CD14-positive monocyte (primary cell): Measurements from ENCODE around the gene ST7L. TPM values are rescaled to one million over a fixed set of nuclear protein-coding genes. Genes with fewer than 3 reads are reported as not detected.

Experiments used
- DNase-seq, 3 donors: peaks; one replicate each; pipeline ENCODE4 v3.0.0-alpha.2; 2011 to 2022
- H2AFZ ChIP-seq: 2 replicates; pipeline ENCODE4 v1.6.0; 2012; ENCODE audit warnings: mild to moderate bottlenecking, low read depth, low read length, inconsistent platforms; ENCODE audit not compliant: insufficient read depth, poor library complexity, severe bottlenecking
- H3K27ac ChIP-seq, 2 donors: 1 replicate in 1 of 2; 2 replicates in 1 of 2; pipeline ENCODE4 v1.5.1; 2012 to 2013; ENCODE audit warnings: low read length in 2 of 2, control low read depth in 1 of 2, inconsistent platforms in 1 of 2, low read depth in 1 of 2, mild to moderate bottlenecking in 1 of 2
- H3K27me3 ChIP-seq, 2 donors: one replicate each; pipeline versions ENCODE4 v1.6.0 to v1.6.1; 2011 to 2013; ENCODE audit warnings: low read length in 2 of 2; ENCODE audit not compliant: control insufficient read depth in 2 of 2, insufficient read depth in 2 of 2
- H3K36me3 ChIP-seq, 2 donors: replicated peaks in 1 of 2; 1 replicate in 1 of 2; 2 replicates in 1 of 2; pipeline versions ENCODE4 v1.5.1 to v1.6.1; 2012 to 2013; ENCODE audit warnings: low read length in 2 of 2, control low read depth in 1 of 2, inconsistent platforms in 1 of 2, mild to moderate bottlenecking in 1 of 2; ENCODE audit not compliant: insufficient read depth in 2 of 2, control insufficient read depth in 1 of 2
- H3K4me1 ChIP-seq, 2 donors: 1 replicate in 1 of 2; 2 replicates in 1 of 2; pipeline versions ENCODE4 v1.5.1 to v1.6.1; 2012 to 2013; ENCODE audit warnings: low read length in 2 of 2, control low read depth in 1 of 2, inconsistent platforms in 1 of 2, mild to moderate bottlenecking in 1 of 2, moderate library complexity in 1 of 2; ENCODE audit not compliant: insufficient read depth in 2 of 2, control insufficient read depth in 1 of 2
- H3K4me2 ChIP-seq: replicated peaks from 2 replicates; pipeline ENCODE3; 2012; ENCODE audit warnings: low read length, moderate library complexity, mild to moderate bottlenecking; ENCODE audit not compliant: poor library complexity, severe bottlenecking; ENCODE audit errors: extremely low read depth
- H3K4me3 ChIP-seq, 3 experiments: fragments of 200-600 bp in 1 of 3; sonication (generic) in 1 of 3; replicated peaks in 1 of 3; 1 replicate in 2 of 3; 2 replicates in 1 of 3; pipeline ENCODE4 v1.5.1; 2011 to 2013; ENCODE audit warnings: low read length in 3 of 3, mild to moderate bottlenecking in 3 of 3, control low read depth in 2 of 3, low read depth in 2 of 3, inconsistent platforms in 1 of 3, moderate library complexity in 1 of 3
- H3K79me2 ChIP-seq: 2 replicates; pipeline ENCODE4 v1.6.0; 2012; ENCODE audit warnings: mild to moderate bottlenecking, control low read depth, inconsistent platforms, low read length, moderate library complexity; ENCODE audit not compliant: insufficient read depth
- H3K9ac ChIP-seq: 2 replicates; pipeline ENCODE4 v1.6.0; 2017; ENCODE audit warnings: low read length, mild to moderate bottlenecking; ENCODE audit not compliant: insufficient read depth, poor library complexity, severe bottlenecking
- H3K9me3 ChIP-seq, 2 donors: replicated peaks in 1 of 2; 1 replicate in 1 of 2; 2 replicates in 1 of 2; pipeline versions ENCODE4 v1.5.1 to v1.6.1; 2012 to 2013; ENCODE audit warnings: low read length in 2 of 2, control low read depth in 1 of 2; ENCODE audit not compliant: control insufficient read depth in 1 of 2, insufficient read depth in 1 of 2
- H4K20me1 ChIP-seq: 2 replicates; pipeline ENCODE4 v1.6.0; 2012; ENCODE audit warnings: mild to moderate bottlenecking, low read length, control low read depth, moderate library complexity; ENCODE audit not compliant: insufficient read depth
- H3K27ac Mint-ChIP-seq, 7 donors: one replicate each; pipeline ENCODE4 v1.8.0; 2020; ENCODE audit warnings: mild to moderate bottlenecking in 7 of 7, mixed read lengths in 7 of 7, moderate library complexity in 6 of 7, inconsistent platforms in 2 of 7
- H3K27me3 Mint-ChIP-seq, 3 donors: one replicate each; pipeline ENCODE4 v1.8.0; 2021 to 2022; ENCODE audit warnings: low read depth in 3 of 3, mild to moderate bottlenecking in 3 of 3, mixed read lengths in 3 of 3, moderate library complexity in 3 of 3, inconsistent platforms in 1 of 3
- H3K36me3 Mint-ChIP-seq, 2 donors: one replicate each; pipeline ENCODE4 v1.8.0; 2020; ENCODE audit warnings: mixed read lengths in 2 of 2, inconsistent platforms in 1 of 2, mild to moderate bottlenecking in 1 of 2
- H3K4me1 Mint-ChIP-seq: one replicate; pipeline ENCODE4 v1.8.0; 2020; ENCODE audit warnings: mild to moderate bottlenecking, mixed read lengths
- H3K4me3 Mint-ChIP-seq, 2 donors: one replicate each; pipeline ENCODE4 v1.8.0; 2020; ENCODE audit warnings: mild to moderate bottlenecking in 2 of 2, mixed read lengths in 2 of 2, moderate library complexity in 1 of 2
- H3K9me3 Mint-ChIP-seq, 7 donors: one replicate each; pipeline ENCODE4 v1.8.0; 2020 to 2022; ENCODE audit warnings: mixed read lengths in 7 of 7, mild to moderate bottlenecking in 6 of 7, moderate library complexity in 6 of 7, inconsistent platforms in 2 of 7
- WGBS: methylation state at CpG from one replicate; pipeline ENCODE4 v1.1.5; 2013; ENCODE audit warnings: missing lambda C conversion rate; ENCODE audit not compliant: insufficient coverage; 5-methylcytosine and 5-hydroxymethylcytosine counted together
- intact Hi-C, 2 donors: fragments of 100-400 bp; cut with micrococcal nuclease; formaldehyde crosslinking; loops; one replicate each; pipeline versions ENCODE4 v1.15.0 to v1.15.1; 2023
- polyA plus RNA-seq, 3 donors: library from polyadenylated mRNA; depleted of rRNA in 1 of 3; unstranded in 2 of 3; stranded (reverse) in 1 of 3; fragments of 300-500 nt in 2 of 3; fragments of >200 nt in 1 of 3; fragmentation: Illumina TruSeq in 2 of 3; gene quantifications; 1 replicate in 2 of 3; 2 replicates in 1 of 3; pipeline ENCODE4 v1.2.3, GENCODE V29; 2012 to 2021
- TF ChIP-seq, protein P1 (sequence below): fragments of 200-600 bp; IDR thresholded peaks from one replicate; pipeline ENCODE4 v1.8.0; 2022; ENCODE audit warnings: antibody characterized with exemption, mild to moderate bottlenecking

Gene ST7L
- polyA plus RNA-seq, 3 donors: 5.4 to 10.0 (median 6.1) TPM

DNA sequence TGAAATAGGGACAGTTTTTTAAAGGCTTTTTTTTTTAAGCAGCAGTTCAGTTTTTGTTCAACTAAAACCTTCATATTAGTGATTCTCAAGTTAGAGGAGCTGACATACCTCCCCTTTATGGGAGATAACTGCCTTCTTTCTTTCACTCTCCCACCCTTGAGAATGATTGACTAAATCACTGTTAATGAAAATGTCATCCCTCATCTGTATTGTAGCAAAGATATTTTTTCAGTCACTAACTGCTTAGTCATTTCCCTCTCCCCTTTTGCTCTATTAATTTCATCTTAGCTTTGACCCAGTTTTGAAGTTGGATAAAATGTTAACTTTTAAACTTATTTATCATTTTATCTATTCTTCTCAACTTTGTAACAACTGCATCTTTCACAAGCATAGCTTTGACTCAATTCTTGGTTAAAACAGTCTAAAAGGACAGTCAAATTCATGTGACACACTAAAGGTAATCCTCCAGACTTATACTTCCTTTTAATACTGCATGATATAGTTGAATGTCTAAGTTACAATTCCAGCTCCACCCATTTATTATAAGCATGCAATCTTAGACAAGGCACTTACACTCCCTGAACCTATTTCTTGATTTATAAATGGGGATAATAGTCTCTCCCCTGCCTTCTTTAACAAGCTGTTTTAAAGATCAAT is 17.8 kb upstream of the ST7L start:
- peak overlapping the region; percentile 5 for H3K4me2 ChIP-seq
- H3K4me1 ChIP-seq: peaks cover 16 to 50% of the 10 kb centered on the region in 2 donors
- H3K9ac ChIP-seq: no peak overlapping the region
- TF ChIP-seq, protein P1, sequence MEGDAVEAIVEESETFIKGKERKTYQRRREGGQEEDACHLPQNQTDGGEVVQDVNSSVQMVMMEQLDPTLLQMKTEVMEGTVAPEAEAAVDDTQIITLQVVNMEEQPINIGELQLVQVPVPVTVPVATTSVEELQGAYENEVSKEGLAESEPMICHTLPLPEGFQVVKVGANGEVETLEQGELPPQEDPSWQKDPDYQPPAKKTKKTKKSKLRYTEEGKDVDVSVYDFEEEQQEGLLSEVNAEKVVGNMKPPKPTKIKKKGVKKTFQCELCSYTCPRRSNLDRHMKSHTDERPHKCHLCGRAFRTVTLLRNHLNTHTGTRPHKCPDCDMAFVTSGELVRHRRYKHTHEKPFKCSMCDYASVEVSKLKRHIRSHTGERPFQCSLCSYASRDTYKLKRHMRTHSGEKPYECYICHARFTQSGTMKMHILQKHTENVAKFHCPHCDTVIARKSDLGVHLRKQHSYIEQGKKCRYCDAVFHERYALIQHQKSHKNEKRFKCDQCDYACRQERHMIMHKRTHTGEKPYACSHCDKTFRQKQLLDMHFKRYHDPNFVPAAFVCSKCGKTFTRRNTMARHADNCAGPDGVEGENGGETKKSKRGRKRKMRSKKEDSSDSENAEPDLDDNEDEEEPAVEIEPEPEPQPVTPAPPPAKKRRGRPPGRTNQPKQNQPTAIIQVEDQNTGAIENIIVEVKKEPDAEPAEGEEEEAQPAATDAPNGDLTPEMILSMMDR: no peak
- peaks cover 0 to 11% of the 10 kb centered on the region in 2 donors for H3K36me3 ChIP-seq
- peak overlapping the region in 1 of 2 donors; percentile 80 for H3K27ac ChIP-seq
- peak overlapping the region; percentile 41 to 90 (median 69) for H3K27ac Mint-ChIP-seq
- no peaks in the 10 kb centered on the region for H3K9me3 ChIP-seq
- H3K27me3 Mint-ChIP-seq: no peaks in the 10 kb centered on the region
- no peak overlapping the region for H2AFZ ChIP-seq
- peaks cover 0 to 3% (median 0%) of the 10 kb centered on the region in 7 donors for H3K9me3 Mint-ChIP-seq
- no peak overlapping the region for H3K4me3 Mint-ChIP-seq
- H3K79me2 ChIP-seq: peaks cover 91% of the 10 kb centered on the region
- peaks cover 44% of the 10 kb centered on the region for H3K4me1 Mint-ChIP-seq
- H3K36me3 Mint-ChIP-seq: peaks cover 13 to 15% of the 10 kb centered on the region in 2 donors
- intact Hi-C loops: no loop called here
- H4K20me1 ChIP-seq: peaks cover 90% of the 10 kb centered on the region
- no peaks in the 10 kb centered on the region for H3K27me3 ChIP-seq
- no peak overlapping the region for H3K4me3 ChIP-seq
- peak in 1 of 3 donors; percentile 3 for DNase-seq

DNA sequence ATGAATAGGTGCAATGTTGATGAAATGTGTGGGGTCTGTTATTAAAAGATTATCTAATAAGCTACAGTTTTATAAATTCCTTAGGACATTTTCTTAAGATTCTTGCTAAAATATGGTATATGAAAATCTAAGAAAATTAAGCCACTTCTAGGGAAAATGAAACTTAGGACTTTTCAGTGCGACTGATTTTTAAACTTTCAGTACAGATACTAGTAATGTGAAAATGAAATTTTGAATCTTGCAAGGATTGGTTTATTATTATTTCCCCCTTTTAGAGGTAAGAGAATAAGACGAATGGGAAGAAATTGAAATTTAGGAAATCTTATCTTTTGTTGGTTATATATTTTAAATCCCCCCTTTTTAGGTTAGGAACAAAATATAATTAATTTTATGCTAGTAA is 17.1 kb upstream of the ST7L start:
- Mint-ChIP-seq H3K36me3 (peaks cover 13 to 21% of the 10 kb centered on the region in 2 donors), H3K27ac (peak overlapping the region in 4 of 7 donors; percentile 4 to 75 (median 48)), H3K27me3 (no peaks in the 10 kb centered on the region), H3K9me3 (peaks cover 0 to 3% (median 0%) of the 10 kb centered on the region in 7 donors), H3K4me1 (peaks cover 44% of the 10 kb centered on the region), H3K4me3 (no peak overlapping the region)
- H3K4me3 ChIP-seq: no peak overlapping the region
- H3K27ac ChIP-seq: peak overlapping the region in 1 of 2 donors; percentile 76
- no peak overlapping the region for H3K9ac ChIP-seq
- no peaks in the 10 kb centered on the region for H3K9me3 ChIP-seq
- H3K79me2 ChIP-seq: peaks cover 91% of the 10 kb centered on the region
- H3K27me3 ChIP-seq: no peaks in the 10 kb centered on the region
- no peak for DNase-seq
- TF ChIP-seq, protein P1: no peak
- H3K4me1 ChIP-seq: peaks cover 16 to 50% of the 10 kb centered on the region in 2 donors
- peaks cover 90% of the 10 kb centered on the region for H4K20me1 ChIP-seq
- H3K36me3 ChIP-seq: peaks cover 4 to 18% of the 10 kb centered on the region in 2 donors
- no peak overlapping the region for H2AFZ ChIP-seq
- intact Hi-C loops: no loop called here
- peak overlapping the region; percentile 4 for H3K4me2 ChIP-seq
- no CpG with 5 or more reads among the region's 2 CpGs for WGBS
